A549 (cell line): ENCODE results near the gene PLIN4. TPM values are rescaled to one million over a fixed set of nuclear protein-coding genes. Genes with fewer than 3 reads are reported as not detected.

Experiments
- ATAC-seq, 2 experiments: fragments of 200-7000 bp in 1 of 2; fragments of >200 bp in 1 of 2; cut with Nextera tagmentation in 1 of 2; cut with Tn5 transposase in 1 of 2; 3 replicates each; pipeline versions ENCODE4 v1.8.0 to v1.9.1; 2018 to 2020; ENCODE audit warnings: mild to moderate bottlenecking in 1 of 2, moderate library complexity in 1 of 2
- CTCF ChIA-PET: fragments of 300-600 bp; sonication (Branson Sonifier 250); formaldehyde crosslinking; extraction: SDS; loops from one replicate; lab custom pipeline; 2021; ENCODE audit warnings: antibody characterized with exemption, inconsistent platforms; lab: Yijun Ruan, JAX
- POLR2A ChIA-PET: fragments of 350-600 bp; formaldehyde crosslinking; extraction: SDS; loops from one replicate; lab custom pipeline; 2021; ENCODE audit warnings: antibody characterized with exemption, inconsistent platforms; lab: Yijun Ruan, JAX
- DNase-seq, 2 experiments: peaks; one replicate each; pipeline versions ENCODE4 v3.0.0 to v3.0.0-alpha.2; 2011 to 2016; ENCODE audit warnings: low read depth in 1 of 2, low spot score in 1 of 2
- FAIRE-seq: peaks from 2 replicates; lab custom pipeline; 2011; peaks lifted over from hg19 to GRCh38; lab: Jason Lieb, UNC
- H3K27ac ChIP-seq, 2 experiments: fragments of >200 bp; sonication (Bioruptor Twin); formaldehyde crosslinking; 3 replicates each; pipeline ENCODE4 v1.5.1; 2016 to 2017
- H3K4me1 ChIP-seq: fragments of >200 bp; sonication (Bioruptor Twin); formaldehyde crosslinking; 3 replicates; pipeline ENCODE4 v1.6.1; 2016
- H3K4me2 ChIP-seq: fragments of >200 bp; sonication (Bioruptor Twin); formaldehyde crosslinking; 3 replicates; pipeline ENCODE4 v1.6.1; 2016
- H3K4me3 ChIP-seq: fragments of >200 bp; sonication (Bioruptor Twin); formaldehyde crosslinking; 3 replicates; pipeline ENCODE4 v1.5.1; 2016
- H3K9me3 ChIP-seq: fragments of >200 bp; sonication (Bioruptor Twin); formaldehyde crosslinking; 3 replicates; pipeline ENCODE4 v1.6.1; 2016
- CBX2 ChIP-seq: fragments of 200-600 bp; sonication (generic); IDR thresholded peaks from 2 replicates; pipeline ENCODE4 v1.6.1; 2016; ENCODE audit warnings: low read depth, mild to moderate bottlenecking, borderline replicate concordance
- CBX8 ChIP-seq: fragments of 200-600 bp; sonication (generic); IDR thresholded peaks from 2 replicates; pipeline ENCODE4 v1.6.1; 2016
- CEBPB ChIP-seq, 2 experiments: fragments of >200 bp in 1 of 2; sonication (Bioruptor Twin) in 1 of 2; formaldehyde crosslinking in 1 of 2; IDR thresholded peaks; 2 replicates each; pipeline ENCODE4 v1.6.1; 2012 to 2016
- EHF ChIP-seq: fragments of 250-450 bp; sonication (Bioruptor Pico); IDR thresholded peaks from 2 replicates; pipeline ENCODE4 v1.5.0; 2020; ENCODE audit warnings: mild to moderate bottlenecking
- ELK1 ChIP-seq: fragments of 150-350 bp; IDR thresholded peaks from 2 replicates; pipeline ENCODE4 v1.6.1; 2014; ENCODE audit warnings: low read depth, mild to moderate bottlenecking, low read length
- EP300 ChIP-seq, 2 experiments: fragments of >200 bp; sonication (Bioruptor Twin); formaldehyde crosslinking; IDR thresholded peaks; 2 replicates in 1 of 2; 3 replicates in 1 of 2; pipeline ENCODE4 v1.6.1; 2016 to 2017
- FOSB ChIP-seq: fragments of 250-450 bp; sonication (Bioruptor Pico); IDR thresholded peaks from 2 replicates; pipeline ENCODE4 v1.5.0; 2020; ENCODE audit warnings: mild to moderate bottlenecking, moderate library complexity
- FOXS1 ChIP-seq: fragments of 250-450 bp; sonication (Bioruptor Pico); IDR thresholded peaks from 2 replicates; pipeline ENCODE4 v1.5.0; 2020; ENCODE audit warnings: mild to moderate bottlenecking, moderate library complexity
- GATA3 ChIP-seq: IDR thresholded peaks from 2 replicates; pipeline ENCODE4 v1.6.1; 2012; ENCODE audit warnings: borderline replicate concordance
- HDAC2 ChIP-seq: fragments of 200-600 bp; sonication (generic); IDR thresholded peaks from 2 replicates; pipeline ENCODE4 v1.6.1; 2016
- HEYL ChIP-seq: fragments of 250-450 bp; sonication (Bioruptor Pico); IDR thresholded peaks from 2 replicates; pipeline ENCODE4 v1.8.0; 2021; ENCODE audit warnings: mild to moderate bottlenecking, moderate library complexity
- HOXA7 ChIP-seq: fragments of 250-450 bp; sonication (Bioruptor Pico); IDR thresholded peaks from 2 replicates; pipeline ENCODE4 v1.5.0; 2020; ENCODE audit warnings: mild to moderate bottlenecking, moderate library complexity
- HOXB13 ChIP-seq: fragments of 250-450 bp; sonication (Bioruptor Pico); IDR thresholded peaks from 2 replicates; pipeline ENCODE4 v1.5.0; 2020; ENCODE audit warnings: low read depth, mild to moderate bottlenecking, moderate library complexity
- JUNB ChIP-seq: fragments of >200 bp; sonication (Bioruptor Twin); formaldehyde crosslinking; IDR thresholded peaks from 2 replicates; pipeline ENCODE4 v1.6.1; 2016
- NFE2L2 ChIP-seq: fragments of 150-350 bp; conservative IDR thresholded peaks from 2 replicates; pipeline ENCODE4 v1.6.1; 2014; ENCODE audit warnings: low read length
- POLR2AphosphoS2 ChIP-seq: conservative IDR thresholded peaks from 2 replicates; pipeline ENCODE4 v1.6.1; 2012; ENCODE audit warnings: low read length, improper control_type of control experiment, inconsistent platforms
- RAD21 ChIP-seq, 2 experiments: fragments of >200 bp in 1 of 2; sonication (Bioruptor Twin) in 1 of 2; formaldehyde crosslinking in 1 of 2; IDR thresholded peaks in 1 of 2; conservative IDR thresholded peaks in 1 of 2; 2 replicates in 1 of 2; 3 replicates in 1 of 2; pipeline ENCODE4 v1.6.1; 2012 to 2018; ENCODE audit warnings: inconsistent platforms in 1 of 2
- REST ChIP-seq: fragments of 200-600 bp; sonication (generic); IDR thresholded peaks from 2 replicates; pipeline ENCODE4 v1.6.1; 2016; ENCODE audit warnings: antibody characterized with exemption, mild to moderate bottlenecking, moderate library complexity
- RNF2 ChIP-seq: fragments of 200-600 bp; sonication (generic); IDR thresholded peaks from 2 replicates; pipeline ENCODE4 v1.6.1; 2016; ENCODE audit warnings: low read depth, mild to moderate bottlenecking, antibody characterized with exemption, moderate library complexity, borderline replicate concordance
- TFCP2L1 ChIP-seq: fragments of 250-450 bp; sonication (Bioruptor Pico); IDR thresholded peaks from 2 replicates; pipeline ENCODE4 v1.5.0; 2021; ENCODE audit warnings: mild to moderate bottlenecking
- ZC3H11A ChIP-seq: fragments of 450-650 bp; IDR thresholded peaks from 2 replicates; pipeline ENCODE4 v1.6.1; 2014; ENCODE audit warnings: antibody characterized with exemption, mild to moderate bottlenecking
- ZSCAN20 ChIP-seq: fragments of 250-450 bp; sonication (Bioruptor Pico); IDR thresholded peaks from 2 replicates; pipeline ENCODE4 v1.8.0; 2022; ENCODE audit warnings: mild to moderate bottlenecking, moderate library complexity
- WGBS: methylation state at CpG from one replicate; pipeline ENCODE4 v1.1.6; 2017; ENCODE audit errors: missing lambda C conversion rate; 5-methylcytosine and 5-hydroxymethylcytosine counted together
- polyA plus RNA-seq, 4 experiments: library from polyadenylated mRNA; depleted of rRNA in 3 of 4; stranded (reverse); fragments of >200 nt; fragmentation: RNase III in 1 of 4; extraction: RNeasy Plus Mini Kit Qiagen cat#74134 plus additional on column Dnase treatment in 1 of 4; gene quantifications; 2 replicates in 3 of 4; 3 replicates in 1 of 4; pipeline ENCODE4 v1.2.3, GENCODE V29; 2011 to 2017
- TF ChIP-seq, protein P1 (sequence below): fragments of 450-650 bp; IDR thresholded peaks from 2 replicates; pipeline ENCODE4 v1.6.1; 2014; ENCODE audit warnings: antibody characterized with exemption
- TF ChIP-seq, protein P2 (sequence below): fragments of 250-450 bp; sonication (Bioruptor Pico); IDR thresholded peaks from 2 replicates; pipeline ENCODE4 v1.5.0; 2021; ENCODE audit warnings: mild to moderate bottlenecking, moderate library complexity, borderline replicate concordance
- TF ChIP-seq, protein P3 (sequence below): fragments of >200 bp; sonication (Bioruptor Twin); formaldehyde crosslinking; IDR thresholded peaks from 3 replicates; pipeline ENCODE4 v1.6.1; 2016
- TF ChIP-seq, protein P4 (sequence below): IDR thresholded peaks from 2 replicates; pipeline ENCODE4 v1.6.1; 2012

Gene PLIN4
- polyA plus RNA-seq, 2 of the 4 experiments (the other 2 are of a cell fraction), result 0.04 to 0.23 TPM

GRCh38 chr19:4534836-4535658, 16.8 kb upstream of the PLIN4 start, which contains the start of gene PLIN5:
TSS of gene PLIN5 (minus strand) at chr19:4535224. CDS start at chr19:4534074, 1,150 bp downstream.
- H3K4me2 ChIP-seq, result peak within 1 kb of the TSS; percentile 75
- no peaks in the 10 kb centered on the region for H3K9me3 ChIP-seq
- H3K4me3 ChIP-seq, result peak within 1 kb of the TSS; percentile 32; the same call in 1 of the 3 replicates
- FAIRE-seq, result no peak
- 0 out of 6 replicates have a peak within 1 kb of the TSS, but pooled peaks of 1 of the 2 experiments have one; percentile 28 for H3K27ac ChIP-seq
- H3K4me1 ChIP-seq, result no peaks in the 10 kb centered on the region
- TF ChIP-seq ZSCAN20 (CRISPR knock-in tag) (no peak), CEBPB (IDR thresholded peaks at IDR 0.05) (no peak), TFCP2L1 (CRISPR knock-in tag) (no peak), ELK1 (no peak), FOSB (CRISPR knock-in tag) (no peak), HEYL (CRISPR knock-in tag) (no peak), RAD21 (conservative IDR thresholded peaks at IDR 0.05 in 1 of 2, IDR thresholded peaks at IDR 0.05 in 1 of 2) (no peak), GATA3 (no peak), HDAC2 (no peak), REST (no peak), EP300 (IDR thresholded peaks at IDR 0.05) (no peak), CBX8 (no peak), FOXS1 (CRISPR knock-in tag) (no peak), NFE2L2 (no peak), POLR2AphosphoS2 (no peak), EHF (no peak), JUNB (no peak)
- TF ChIP-seq, protein P1, sequence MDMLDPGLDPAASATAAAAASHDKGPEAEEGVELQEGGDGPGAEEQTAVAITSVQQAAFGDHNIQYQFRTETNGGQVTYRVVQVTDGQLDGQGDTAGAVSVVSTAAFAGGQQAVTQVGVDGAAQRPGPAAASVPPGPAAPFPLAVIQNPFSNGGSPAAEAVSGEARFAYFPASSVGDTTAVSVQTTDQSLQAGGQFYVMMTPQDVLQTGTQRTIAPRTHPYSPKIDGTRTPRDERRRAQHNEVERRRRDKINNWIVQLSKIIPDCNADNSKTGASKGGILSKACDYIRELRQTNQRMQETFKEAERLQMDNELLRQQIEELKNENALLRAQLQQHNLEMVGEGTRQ, result no peak
- TF ChIP-seq, all 56 proteins: peak for 0
- DNase-seq, result peak; percentile 65 to 66
- 23% methylated on average over 15 of the region's 49 CpGs for WGBS
- ATAC-seq, result peak; percentile 61 to 83
- POLR2A ChIA-PET, result interaction anchor here (0.9 kb wide), 1 partner anchor 14 kb away, joined by 4 read pairs; no protein-coding TSS in a partner anchor
- CTCF ChIA-PET, result interaction anchor here (0.6 to 3.5 kb wide), 5 partner anchors 11 to 545 kb away, joined by 3 to 51 read pairs (median 6); no protein-coding TSS in a partner anchor

DNA sequence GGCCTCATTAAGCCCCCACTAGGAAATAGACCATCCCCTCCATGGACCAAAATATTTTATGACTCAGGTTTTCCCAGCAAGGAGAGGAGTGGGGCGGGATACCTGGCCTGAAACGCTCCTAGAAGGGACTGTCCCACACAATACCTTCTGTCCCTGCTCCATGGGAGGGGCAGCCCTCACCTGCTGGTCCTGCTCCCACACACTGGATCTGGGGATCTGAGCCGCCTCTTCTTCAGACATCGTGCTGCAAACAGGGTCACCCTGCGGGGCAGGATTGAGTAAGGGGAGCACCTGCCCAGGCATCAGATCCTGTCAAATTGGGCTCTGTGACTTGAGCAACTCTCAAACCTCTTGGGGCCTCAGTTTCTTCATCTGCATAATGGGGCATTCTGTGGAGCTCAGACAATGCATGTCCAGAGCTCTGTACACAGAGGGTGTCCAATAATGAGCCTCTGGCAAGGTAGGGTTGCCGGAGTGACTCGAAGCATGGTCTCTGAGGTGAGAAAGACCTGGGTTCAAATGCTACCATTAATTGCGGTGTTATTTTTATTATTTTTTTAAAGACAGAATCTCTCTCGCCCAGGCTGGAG, 15.6 kb upstream of the PLIN4 start:
- CTCF ChIA-PET, result interaction anchor here (0.9 to 3.5 kb wide), 5 partner anchors 9 to 14 kb away, joined by 3 to 51 read pairs (median 12); no protein-coding TSS in a partner anchor
- FAIRE-seq, result no peak
- H3K4me2 ChIP-seq, result no peak overlapping the region
- ATAC-seq, result no peak
- POLR2A ChIA-PET, result no interaction called here
- no peaks in the 10 kb centered on the region for H3K9me3 ChIP-seq
- no peaks in the 10 kb centered on the region for H3K4me1 ChIP-seq
- no peak overlapping the region for H3K4me3 ChIP-seq
- 78% methylated on average over 9 of the region's 9 CpGs for WGBS
- no peak for DNase-seq
- no peak overlapping the region for H3K27ac ChIP-seq
- TF ChIP-seq, protein P2, sequence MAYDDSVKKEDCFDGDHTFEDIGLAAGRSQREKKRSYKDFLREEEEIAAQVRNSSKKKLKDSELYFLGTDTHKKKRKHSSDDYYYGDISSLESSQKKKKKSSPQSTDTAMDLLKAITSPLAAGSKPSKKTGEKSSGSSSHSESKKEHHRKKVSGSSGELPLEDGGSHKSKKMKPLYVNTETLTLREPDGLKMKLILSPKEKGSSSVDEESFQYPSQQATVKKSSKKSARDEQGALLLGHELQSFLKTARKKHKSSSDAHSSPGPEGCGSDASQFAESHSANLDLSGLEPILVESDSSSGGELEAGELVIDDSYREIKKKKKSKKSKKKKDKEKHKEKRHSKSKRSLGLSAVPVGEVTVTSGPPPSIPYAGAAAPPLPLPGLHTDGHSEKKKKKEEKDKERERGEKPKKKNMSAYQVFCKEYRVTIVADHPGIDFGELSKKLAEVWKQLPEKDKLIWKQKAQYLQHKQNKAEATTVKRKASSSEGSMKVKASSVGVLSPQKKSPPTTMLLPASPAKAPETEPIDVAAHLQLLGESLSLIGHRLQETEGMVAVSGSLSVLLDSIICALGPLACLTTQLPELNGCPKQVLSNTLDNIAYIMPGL (CRISPR knock-in tag), result no peak
- TF ChIP-seq ZC3H11A, result no peak
- TF ChIP-seq, protein P3, sequence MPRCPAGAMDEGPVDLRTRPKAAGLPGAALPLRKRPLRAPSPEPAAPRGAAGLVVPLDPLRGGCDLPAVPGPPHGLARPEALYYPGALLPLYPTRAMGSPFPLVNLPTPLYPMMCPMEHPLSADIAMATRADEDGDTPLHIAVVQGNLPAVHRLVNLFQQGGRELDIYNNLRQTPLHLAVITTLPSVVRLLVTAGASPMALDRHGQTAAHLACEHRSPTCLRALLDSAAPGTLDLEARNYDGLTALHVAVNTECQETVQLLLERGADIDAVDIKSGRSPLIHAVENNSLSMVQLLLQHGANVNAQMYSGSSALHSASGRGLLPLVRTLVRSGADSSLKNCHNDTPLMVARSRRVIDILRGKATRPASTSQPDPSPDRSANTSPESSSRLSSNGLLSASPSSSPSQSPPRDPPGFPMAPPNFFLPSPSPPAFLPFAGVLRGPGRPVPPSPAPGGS, result no peak
- TF ChIP-seq HOXB13 (CRISPR knock-in tag), result no peak
- no peak for TF ChIP-seq CBX2
- no peak for TF ChIP-seq HOXA7
- TF ChIP-seq, protein P1, result no peak
- TF ChIP-seq, protein P4, sequence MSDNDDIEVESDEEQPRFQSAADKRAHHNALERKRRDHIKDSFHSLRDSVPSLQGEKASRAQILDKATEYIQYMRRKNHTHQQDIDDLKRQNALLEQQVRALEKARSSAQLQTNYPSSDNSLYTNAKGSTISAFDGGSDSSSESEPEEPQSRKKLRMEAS, result no peak
- no peak for TF ChIP-seq RNF2
